CD4-positive, alpha-beta T cell (primary cell): ENCODE measurements around the gene SEPTIN10. TPM values are rescaled to one million over a fixed set of nuclear protein-coding genes. Genes with fewer than 3 reads are reported as not detected.

Source experiments
- ATAC-seq: fragments of 200-7000 bp; cut with Tn5 transposase; one replicate; pipeline ENCODE4 v1.10.0; 2022; ENCODE audit warnings: mild to moderate bottlenecking; ENCODE audit not compliant: poor library complexity
- CTCF ChIA-PET: fragments of 350-600 bp; sonication (Branson Sonifier 250); formaldehyde crosslinking; loops from one replicate; lab custom pipeline; 2021; ENCODE audit warnings: antibody characterized with exemption, inconsistent platforms; lab: Charles Lee
- POLR2A ChIA-PET: fragments of 350-600 bp; sonication (Branson Sonifier 250); formaldehyde crosslinking; loops from one replicate; lab custom pipeline; 2021; ENCODE audit warnings: antibody characterized with exemption, inconsistent platforms; lab: Charles Lee
- DNase-seq, 14 experiments: peaks; one replicate each; pipeline ENCODE4 v3.0.0-alpha.2; 2013 to 2020; ENCODE audit warnings: mixed read lengths in 2 of 14
- H3K27ac ChIP-seq, 2 donors: one replicate each; pipeline versions ENCODE4 v1.5.1 to v1.7.0; 2013; ENCODE audit warnings: low read length in 2 of 2, low read depth in 1 of 2, mild to moderate bottlenecking in 1 of 2
- H3K27me3 ChIP-seq, 2 experiments: 1 replicate in 1 of 2; 2 replicates in 1 of 2; pipeline versions ENCODE4 v1.6.1 to v1.7.0; 2013; ENCODE audit warnings: low read length in 2 of 2, control low read depth in 1 of 2, mild to moderate bottlenecking in 1 of 2, moderate library complexity in 1 of 2; ENCODE audit not compliant: insufficient read depth in 2 of 2, control insufficient read depth in 1 of 2
- H3K36me3 ChIP-seq: one replicate; pipeline ENCODE4 v1.6.1; 2013; ENCODE audit warnings: low read length, control low read depth; ENCODE audit not compliant: insufficient read depth
- H3K4me1 ChIP-seq: one replicate; pipeline ENCODE4 v1.6.1; 2013; ENCODE audit warnings: low read length, control low read depth; ENCODE audit not compliant: insufficient read depth
- H3K4me3 ChIP-seq: one replicate; pipeline ENCODE4 v1.5.1; 2013; ENCODE audit warnings: mild to moderate bottlenecking, low read length, moderate library complexity
- H3K9me3 ChIP-seq, 2 experiments: 1 replicate in 1 of 2; 2 replicates in 1 of 2; pipeline versions ENCODE4 v1.6.1 to v1.7.0; 2013; ENCODE audit warnings: low read length in 2 of 2, mild to moderate bottlenecking in 2 of 2, control low read depth in 1 of 2, moderate library complexity in 1 of 2; ENCODE audit not compliant: control insufficient read depth in 1 of 2, insufficient read depth in 1 of 2
- H3K27ac Mint-ChIP-seq: one replicate; pipeline ENCODE4 v1.8.0; 2020; ENCODE audit warnings: mixed read lengths
- H3K27me3 Mint-ChIP-seq: one replicate; pipeline ENCODE4 v1.8.0; 2021; ENCODE audit warnings: mixed read lengths
- H3K36me3 Mint-ChIP-seq: one replicate; pipeline ENCODE4 v1.8.0; 2021; ENCODE audit warnings: low read depth, mixed read lengths
- H3K4me1 Mint-ChIP-seq: one replicate; pipeline ENCODE4 v1.8.0; 2021; ENCODE audit warnings: low read depth, mixed read lengths
- H3K4me3 Mint-ChIP-seq: one replicate; pipeline ENCODE4 v1.8.0; 2020; ENCODE audit warnings: mild to moderate bottlenecking, mixed read lengths
- H3K9me3 Mint-ChIP-seq: one replicate; pipeline ENCODE4 v1.8.0; 2020; ENCODE audit warnings: mixed read lengths
- intact Hi-C, 2 experiments: fragments of 100-400 bp; cut with DNase I in 1 of 2; cut with micrococcal nuclease in 1 of 2; formaldehyde crosslinking; loops; one replicate each; pipeline versions ENCODE4 v1.15.1 to v1.9.0; 2023 to 2025; cut with DNase I, micrococcal nuclease
- total RNA-seq, 174 experiments: library from RNA in 2 of 174; stranded (reverse) in 2 of 174; gene quantifications; one replicate each; pipeline ENCODE4 v1.2.3 and lab custom pipeline; 2021 to 2026
- TF ChIP-seq, protein P1 (sequence below): fragments of 200-600 bp; IDR thresholded peaks from one replicate; pipeline ENCODE4 v1.8.0; 2022; ENCODE audit warnings: antibody characterized with exemption, mild to moderate bottlenecking

Gene SEPTIN10
- total RNA-seq, 2 experiments from 2014 or later, result 2.0 to 2.6 TPM

DNA sequence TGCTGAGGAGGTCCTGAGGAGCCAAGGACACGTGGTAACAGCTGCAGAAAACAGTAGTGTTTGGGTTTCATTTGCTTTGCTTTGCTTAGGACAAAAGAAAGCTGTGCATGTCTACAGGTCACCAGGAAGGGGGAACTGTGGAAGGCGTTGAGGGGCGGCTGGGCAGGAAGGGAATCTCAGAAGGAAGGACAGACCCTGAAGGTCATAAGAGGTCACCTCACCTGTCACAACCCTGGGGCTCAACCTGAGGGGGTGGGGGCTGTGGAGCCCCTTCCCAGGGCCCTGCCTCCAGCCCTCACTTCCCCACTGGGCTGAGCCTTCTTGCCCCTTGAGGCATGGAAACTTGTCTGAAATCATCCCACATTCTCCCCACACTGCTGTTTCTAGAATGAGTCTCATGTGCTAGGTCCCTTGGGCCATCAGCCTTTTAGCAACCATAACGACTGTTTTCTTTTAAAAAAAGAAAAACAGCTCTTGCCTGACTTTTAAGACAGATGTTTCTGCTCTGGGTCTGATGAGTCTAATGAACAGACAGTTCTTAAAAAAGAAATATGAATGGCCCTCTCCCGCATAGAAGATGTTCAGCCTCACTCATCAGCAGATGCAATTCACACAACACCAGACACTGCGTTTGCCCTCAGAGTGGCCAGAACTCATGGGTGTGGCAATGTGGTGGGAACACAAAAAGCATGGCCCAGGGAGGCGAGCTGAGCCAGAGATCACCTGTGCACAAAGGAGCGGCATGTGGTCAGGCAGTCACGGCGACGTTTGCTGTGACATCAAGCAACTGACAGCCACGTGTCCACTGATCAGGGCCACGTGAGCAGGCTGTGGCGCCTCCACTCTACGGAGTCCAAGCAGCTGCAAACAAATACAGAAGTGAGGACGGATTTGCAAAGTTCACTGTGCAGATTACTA is 84.0 kb downstream of the SEPTIN10 start:
- Histone ChIP-seq H3K27me3 (no peaks in the 10 kb centered on the region), H3K27ac (no peak overlapping the region), H3K36me3 (no peaks in the 10 kb centered on the region), H3K9me3 (no peaks in the 10 kb centered on the region), H3K4me1 (no peaks in the 10 kb centered on the region), H3K4me3 (no peak overlapping the region)
- ATAC-seq (no peak), DNase-seq (no peak)
- ChIA-PET POLR2A (no interaction called here), CTCF (no interaction called here)
- H3K27me3 Mint-ChIP-seq, result peaks cover 17% of the 10 kb centered on the region
- intact Hi-C loops, result no loop called here
- H3K4me3 Mint-ChIP-seq, result no peak overlapping the region
- TF ChIP-seq, protein P1, sequence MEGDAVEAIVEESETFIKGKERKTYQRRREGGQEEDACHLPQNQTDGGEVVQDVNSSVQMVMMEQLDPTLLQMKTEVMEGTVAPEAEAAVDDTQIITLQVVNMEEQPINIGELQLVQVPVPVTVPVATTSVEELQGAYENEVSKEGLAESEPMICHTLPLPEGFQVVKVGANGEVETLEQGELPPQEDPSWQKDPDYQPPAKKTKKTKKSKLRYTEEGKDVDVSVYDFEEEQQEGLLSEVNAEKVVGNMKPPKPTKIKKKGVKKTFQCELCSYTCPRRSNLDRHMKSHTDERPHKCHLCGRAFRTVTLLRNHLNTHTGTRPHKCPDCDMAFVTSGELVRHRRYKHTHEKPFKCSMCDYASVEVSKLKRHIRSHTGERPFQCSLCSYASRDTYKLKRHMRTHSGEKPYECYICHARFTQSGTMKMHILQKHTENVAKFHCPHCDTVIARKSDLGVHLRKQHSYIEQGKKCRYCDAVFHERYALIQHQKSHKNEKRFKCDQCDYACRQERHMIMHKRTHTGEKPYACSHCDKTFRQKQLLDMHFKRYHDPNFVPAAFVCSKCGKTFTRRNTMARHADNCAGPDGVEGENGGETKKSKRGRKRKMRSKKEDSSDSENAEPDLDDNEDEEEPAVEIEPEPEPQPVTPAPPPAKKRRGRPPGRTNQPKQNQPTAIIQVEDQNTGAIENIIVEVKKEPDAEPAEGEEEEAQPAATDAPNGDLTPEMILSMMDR, result no peak
- H3K4me1 Mint-ChIP-seq, result no peaks in the 10 kb centered on the region
- H3K9me3 Mint-ChIP-seq, result no peaks in the 10 kb centered on the region
- H3K27ac Mint-ChIP-seq, result no peak overlapping the region
- H3K36me3 Mint-ChIP-seq, result no peaks in the 10 kb centered on the region

DNA sequence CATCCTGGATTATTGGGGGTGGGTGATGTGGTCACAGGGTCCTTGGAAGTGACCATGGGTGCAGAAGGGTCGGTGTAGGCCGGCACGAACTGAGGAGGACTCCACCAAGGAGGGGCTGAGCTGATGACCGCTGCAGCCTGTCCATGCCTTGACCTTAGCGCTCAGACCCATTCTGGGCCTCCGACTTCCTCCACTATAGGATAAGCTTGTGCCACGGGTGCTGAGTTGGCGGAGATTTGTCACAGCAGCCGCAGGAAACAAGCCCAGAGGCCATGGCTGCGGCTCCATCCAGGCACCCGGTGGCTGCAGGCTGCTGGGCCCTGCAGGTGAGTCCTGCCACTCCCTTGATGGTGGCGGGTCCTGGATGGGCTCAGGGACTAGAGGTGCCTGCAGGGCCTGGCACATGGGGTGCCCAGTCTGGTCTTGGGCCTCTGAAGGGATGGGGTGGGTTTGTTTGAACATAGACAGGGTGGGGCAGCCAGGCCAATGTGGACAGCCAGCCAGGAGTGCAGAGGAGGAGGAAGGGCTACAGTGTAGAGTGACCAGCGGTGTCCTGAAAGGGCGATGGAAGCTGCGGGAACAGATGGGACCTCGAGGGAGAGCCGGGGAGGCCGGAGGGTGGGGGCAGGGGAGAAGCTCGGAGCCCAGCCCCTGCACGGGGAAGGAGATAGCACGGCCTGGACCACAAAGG is 84.8 kb downstream of the SEPTIN10 start:
- Mint-ChIP-seq H3K27me3 (peaks cover 17% of the 10 kb centered on the region), H3K36me3 (no peaks in the 10 kb centered on the region), H3K4me3 (no peak overlapping the region), H3K27ac (no peak overlapping the region), H3K9me3 (no peaks in the 10 kb centered on the region), H3K4me1 (no peaks in the 10 kb centered on the region)
- POLR2A ChIA-PET, result no interaction called here
- Histone ChIP-seq H3K9me3 (no peaks in the 10 kb centered on the region), H3K4me3 (no peak overlapping the region), H3K36me3 (no peaks in the 10 kb centered on the region), H3K27me3 (no peaks in the 10 kb centered on the region), H3K27ac (no peak overlapping the region), H3K4me1 (no peaks in the 10 kb centered on the region)
- TF ChIP-seq, protein P1, result no peak
- intact Hi-C loops, result no loop called here
- no peak for ATAC-seq
- CTCF ChIA-PET, result no interaction called here
- no peak for DNase-seq

DNA sequence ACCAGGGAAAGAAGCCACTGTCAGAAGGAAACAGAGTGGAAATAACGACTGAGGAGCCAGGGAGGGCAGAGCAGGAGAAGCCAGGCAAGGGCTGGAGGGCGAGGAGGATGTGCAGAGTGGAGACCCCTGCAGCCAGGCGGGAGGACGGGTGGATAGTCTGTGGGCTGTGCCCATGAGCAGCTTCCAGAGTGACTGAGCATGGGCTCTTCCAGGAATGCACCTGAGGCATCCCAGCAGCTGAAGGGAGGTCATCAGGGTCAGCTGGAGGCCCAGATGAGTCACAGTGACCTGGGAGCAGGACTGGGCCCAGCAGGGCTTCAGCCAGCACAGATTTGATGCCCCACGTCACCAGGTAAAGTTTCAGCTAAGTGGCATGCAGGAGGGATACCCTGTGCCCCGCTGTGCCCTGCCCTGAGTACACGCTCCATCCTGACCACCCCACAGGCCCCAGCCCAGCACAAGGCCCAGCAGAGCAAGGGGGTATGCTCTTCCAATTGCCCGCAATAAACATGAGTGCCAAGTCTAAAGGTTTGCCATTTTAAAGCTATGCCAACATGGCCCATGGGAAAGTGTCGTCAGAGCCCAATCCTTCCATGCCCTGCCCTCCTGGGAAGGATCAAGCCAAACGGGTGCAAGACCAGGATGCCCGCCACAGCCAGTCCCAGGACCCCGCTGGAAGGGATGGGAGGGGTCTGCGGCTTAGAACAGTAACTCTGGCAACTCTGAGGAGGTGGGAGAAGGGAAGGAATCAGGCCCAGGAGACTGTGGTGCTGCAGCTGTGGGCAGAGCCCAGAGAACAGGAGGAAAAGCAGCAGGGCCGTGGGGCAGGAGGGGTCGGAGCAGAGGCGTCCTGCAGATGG is 85.7 kb downstream of the SEPTIN10 start:
- Mint-ChIP-seq H3K4me1 (no peaks in the 10 kb centered on the region), H3K27me3 (peaks cover 17% of the 10 kb centered on the region), H3K27ac (no peak overlapping the region), H3K4me3 (no peak overlapping the region), H3K9me3 (no peaks in the 10 kb centered on the region), H3K36me3 (no peaks in the 10 kb centered on the region)
- Histone ChIP-seq H3K27ac (no peak overlapping the region), H3K36me3 (no peaks in the 10 kb centered on the region), H3K27me3 (no peaks in the 10 kb centered on the region), H3K4me1 (no peaks in the 10 kb centered on the region), H3K4me3 (no peak overlapping the region), H3K9me3 (no peaks in the 10 kb centered on the region)
- DNase-seq (no peak), ATAC-seq (no peak)
- TF ChIP-seq, protein P1, result no peak
- intact Hi-C loops, result no loop called here
- ChIA-PET CTCF (no interaction called here), POLR2A (no interaction called here)
